RWPE2 (cell line): ENCODE results near the gene OVOL2.

ENCODE experiments used
- ATAC-seq: fragments of 200-7000 bp; cut with Tn5 transposase; 3 replicates; pipeline ENCODE4 v1.9.1; 2021; ENCODE audit warnings: low read depth
- DNase-seq: peaks from one replicate; pipeline ENCODE4 v3.0.0-alpha.2; 2020; ENCODE audit warnings: low spot score
- H3K27ac ChIP-seq: fragments of 450-650 bp; 2 replicates; pipeline ENCODE4 v1.5.1; 2017; ENCODE audit warnings: mild to moderate bottlenecking; ENCODE audit not compliant: poor library complexity, severe bottlenecking
- H3K27me3 ChIP-seq: fragments of 250-450 bp; sonication (Bioruptor Pico); 2 replicates; pipeline ENCODE4 v1.5.1; 2021; ENCODE audit warnings: mild to moderate bottlenecking, moderate library complexity; ENCODE audit not compliant: insufficient read depth, poor library complexity, severe bottlenecking
- H3K36me3 ChIP-seq: fragments of 250-450 bp; sonication (Bioruptor Pico); 2 replicates; pipeline ENCODE4 v1.5.1; 2020; ENCODE audit warnings: low read depth, mild to moderate bottlenecking, moderate library complexity
- H3K4me1 ChIP-seq: fragments of 250-450 bp; sonication (Bioruptor Pico); 2 replicates; pipeline ENCODE4 v1.5.1; 2021; ENCODE audit warnings: mild to moderate bottlenecking, moderate library complexity; ENCODE audit not compliant: insufficient read depth, poor library complexity, severe bottlenecking
- H3K4me3 ChIP-seq: fragments of 250-450 bp; sonication (Bioruptor Pico); 2 replicates; pipeline ENCODE4 v1.5.1; 2021; ENCODE audit warnings: mild to moderate bottlenecking, moderate library complexity; ENCODE audit not compliant: severe bottlenecking
- H3K9me3 ChIP-seq: fragments of 250-450 bp; sonication (Bioruptor Pico); 2 replicates; pipeline ENCODE4 v1.5.1; 2021; ENCODE audit warnings: mild to moderate bottlenecking, moderate library complexity; ENCODE audit not compliant: severe bottlenecking
- CTCF ChIP-seq: fragments of 450-650 bp; IDR thresholded peaks from one replicate; pipeline ENCODE4 v1.5.1; 2017; ENCODE audit warnings: mild to moderate bottlenecking, moderate library complexity; ENCODE audit not compliant: poor library complexity, severe bottlenecking

The OVOL2 gene

GRCh38 chr20:18057994-18058349 is 256 bp upstream of the OVOL2 start:
- Histone ChIP-seq H3K27me3 (no peaks in the 10 kb centered on the region), H3K4me1 (no peaks in the 10 kb centered on the region), H3K4me3 (peak overlapping the region; percentile 62), H3K9me3 (no peaks in the 10 kb centered on the region), H3K36me3 (no peaks in the 10 kb centered on the region), H3K27ac (peak overlapping the region; percentile 22)
- ATAC-seq: peak; percentile 4; the same call in 2 of the 3 replicates
- DNase-seq: no peak
- TF ChIP-seq CTCF: no peak

- no peaks in the 10 kb centered on the region for H3K27me3 ChIP-seq
These were observed 1.3 kb downstream of the OVOL2 start for GRCh38 chr20:18056174-18057100.

GRCh38 chr20:18055261-18055660 is 2.5 kb downstream of the OVOL2 start:
- Histone ChIP-seq H3K36me3 (no peaks in the 10 kb centered on the region; the same call in 1 of the 2 replicates), H3K4me3 (no peak overlapping the region), H3K27me3 (no peaks in the 10 kb centered on the region), H3K27ac (no peak overlapping the region), H3K4me1 (no peaks in the 10 kb centered on the region), H3K9me3 (no peaks in the 10 kb centered on the region)
- no peak for DNase-seq
- no peak for ATAC-seq
- no peak for TF ChIP-seq CTCF

More at GRCh38 chr20:18056174-18057100, 1.3 kb downstream of the OVOL2 start:
- H3K27ac ChIP-seq: peak overlapping the region; percentile 22
- no peaks in the 10 kb centered on the region; the same call in 1 of the 2 replicates for H3K36me3 ChIP-seq
- TF ChIP-seq CTCF: no peak
- no peaks in the 10 kb centered on the region for H3K9me3 ChIP-seq
- peak; percentile 24 for ATAC-seq
- peak overlapping the region; percentile 62 for H3K4me3 ChIP-seq
- no peak for DNase-seq
- no peaks in the 10 kb centered on the region for H3K4me1 ChIP-seq

- Histone ChIP-seq H3K9me3 (no peaks in the 10 kb centered on the region), H3K27ac (no peak overlapping the region), H3K4me1 (no peaks in the 10 kb centered on the region), H3K27me3 (no peaks in the 10 kb centered on the region), H3K4me3 (no peak overlapping the region), H3K36me3 (no peaks in the 10 kb centered on the region; the same call in 1 of the 2 replicates)
- DNase-seq: no peak
- TF ChIP-seq CTCF: no peak
- ATAC-seq: no peak
These were observed 4.9 kb downstream of the OVOL2 start for GRCh38 chr20:18052856-18053255.

- Histone ChIP-seq H3K4me1 (no peaks in the 10 kb centered on the region), H3K4me3 (no peak overlapping the region), H3K36me3 (no peaks in the 10 kb centered on the region; the same call in 1 of the 2 replicates), H3K9me3 (no peaks in the 10 kb centered on the region), H3K27ac (no peak overlapping the region), H3K27me3 (no peaks in the 10 kb centered on the region)
- TF ChIP-seq CTCF: no peak
- no peak for ATAC-seq
- no peak for DNase-seq
These were observed 7.1 kb downstream of the OVOL2 start for GRCh38 chr20:18050628-18051027.
